ENCODE data around the gene ZG16.

Gene ZG16

DNA sequence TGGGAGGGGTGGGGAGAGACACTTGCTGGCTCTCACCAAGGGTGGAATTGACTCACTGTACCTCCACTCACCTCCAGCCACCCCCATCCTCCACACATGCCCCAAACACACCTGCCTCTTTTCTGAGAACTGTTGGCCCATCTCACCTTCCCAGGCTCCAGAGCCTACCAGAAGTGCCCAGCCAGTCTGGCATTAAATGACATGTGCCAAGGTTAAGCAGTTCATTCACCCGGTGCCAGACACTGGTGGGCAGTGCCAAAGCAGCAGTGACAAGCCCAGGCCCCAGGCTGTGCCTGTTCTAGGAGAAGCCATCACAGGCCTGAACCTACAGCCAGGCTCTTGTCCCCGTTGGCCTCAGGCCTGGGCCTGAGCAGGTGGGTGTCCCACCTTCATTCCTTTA, 53.4 kb downstream of the ZG16 start:
- no peak for DNase-seq (ENCODE audit: extremely low spot score)
- TF ChIP-seq, protein P1, sequence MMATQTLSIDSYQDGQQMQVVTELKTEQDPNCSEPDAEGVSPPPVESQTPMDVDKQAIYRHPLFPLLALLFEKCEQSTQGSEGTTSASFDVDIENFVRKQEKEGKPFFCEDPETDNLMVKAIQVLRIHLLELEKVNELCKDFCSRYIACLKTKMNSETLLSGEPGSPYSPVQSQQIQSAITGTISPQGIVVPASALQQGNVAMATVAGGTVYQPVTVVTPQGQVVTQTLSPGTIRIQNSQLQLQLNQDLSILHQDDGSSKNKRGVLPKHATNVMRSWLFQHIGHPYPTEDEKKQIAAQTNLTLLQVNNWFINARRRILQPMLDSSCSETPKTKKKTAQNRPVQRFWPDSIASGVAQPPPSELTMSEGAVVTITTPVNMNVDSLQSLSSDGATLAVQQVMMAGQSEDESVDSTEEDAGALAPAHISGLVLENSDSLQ (IDR thresholded peaks at IDR 0.05) = no peak
- TF ChIP-seq HDGF (IDR thresholded peaks at IDR 0.05; ENCODE audit: borderline replicate concordance) (no peak), TARDBP (IDR thresholded peaks at IDR 0.05) (no peak), FOXK2 (IDR thresholded peaks at IDR 0.05) (no peak), SP1 (IDR thresholded peaks at IDR 0.05) (no peak)
- CTCF ChIA-PET = no interaction called here
- POLR2A ChIA-PET = no interaction called here
